Fibroblast of lung (primary cell): ENCODE measurements around the gene DUSP8.

Source experiments
- EZH2 ChIP-seq: IDR thresholded peaks from 2 replicates; pipeline ENCODE4 v1.5.1; 2012; ENCODE audit warnings: low read length, control low read depth, mild to moderate bottlenecking; ENCODE audit errors: missing control alignments
- TF ChIP-seq, protein P1 (sequence below), 2 donors: IDR thresholded peaks in 1 of 2; conservative IDR thresholded peaks in 1 of 2; 1 replicate in 1 of 2; 2 replicates in 1 of 2; pipeline ENCODE4 v1.5.1; 2011 to 2012; ENCODE audit warnings: low read length in 2 of 2, control low read depth in 1 of 2, inconsistent platforms in 1 of 2, low read depth in 1 of 2, mild to moderate bottlenecking in 1 of 2

DNA sequence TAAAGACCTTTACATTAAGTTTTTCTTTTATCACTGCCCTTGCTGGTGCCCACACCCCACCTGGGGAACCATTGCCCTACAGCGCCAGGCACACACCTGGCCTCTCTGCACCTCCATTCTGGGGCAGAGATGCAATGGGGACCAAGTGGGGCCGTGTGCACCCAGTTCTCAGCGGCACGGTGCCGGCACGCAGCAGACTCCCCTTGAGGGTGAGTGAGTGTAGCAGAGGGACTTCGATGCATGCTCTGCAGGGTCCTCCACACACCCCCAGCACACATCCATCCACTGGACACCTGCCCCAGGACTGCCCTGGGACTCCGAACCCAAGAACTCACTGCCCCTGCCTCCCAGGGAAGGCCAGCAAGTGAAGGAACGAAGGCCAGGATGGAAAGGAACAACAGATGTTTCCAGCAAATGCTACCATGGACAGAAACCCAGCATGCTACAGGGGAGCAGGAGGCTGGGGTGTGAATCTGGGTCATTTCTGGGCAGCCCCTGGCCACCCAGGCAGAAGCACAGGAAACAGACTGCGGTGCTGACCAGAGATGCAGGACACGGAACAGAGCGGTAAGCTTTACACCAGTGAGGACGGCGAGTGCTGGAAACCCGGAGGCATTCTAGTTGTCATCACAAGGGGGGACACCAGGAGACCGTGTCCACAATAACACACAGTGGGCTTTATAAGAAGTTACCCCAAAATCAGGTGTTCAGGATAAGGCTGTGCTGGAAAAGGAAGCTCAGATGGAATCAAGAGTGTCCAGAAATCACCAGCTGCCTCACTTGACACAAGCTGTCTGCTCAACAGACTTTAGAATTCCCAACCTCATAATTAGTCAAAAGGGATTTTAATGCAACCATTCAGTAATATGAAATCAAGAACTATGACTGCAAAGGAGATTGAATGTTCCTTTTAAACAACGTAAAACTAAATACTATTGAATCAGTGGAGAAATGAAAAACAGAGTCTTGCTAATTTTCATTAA, 52.8 kb downstream of the DUSP8 start:
- TF ChIP-seq, protein P1, sequence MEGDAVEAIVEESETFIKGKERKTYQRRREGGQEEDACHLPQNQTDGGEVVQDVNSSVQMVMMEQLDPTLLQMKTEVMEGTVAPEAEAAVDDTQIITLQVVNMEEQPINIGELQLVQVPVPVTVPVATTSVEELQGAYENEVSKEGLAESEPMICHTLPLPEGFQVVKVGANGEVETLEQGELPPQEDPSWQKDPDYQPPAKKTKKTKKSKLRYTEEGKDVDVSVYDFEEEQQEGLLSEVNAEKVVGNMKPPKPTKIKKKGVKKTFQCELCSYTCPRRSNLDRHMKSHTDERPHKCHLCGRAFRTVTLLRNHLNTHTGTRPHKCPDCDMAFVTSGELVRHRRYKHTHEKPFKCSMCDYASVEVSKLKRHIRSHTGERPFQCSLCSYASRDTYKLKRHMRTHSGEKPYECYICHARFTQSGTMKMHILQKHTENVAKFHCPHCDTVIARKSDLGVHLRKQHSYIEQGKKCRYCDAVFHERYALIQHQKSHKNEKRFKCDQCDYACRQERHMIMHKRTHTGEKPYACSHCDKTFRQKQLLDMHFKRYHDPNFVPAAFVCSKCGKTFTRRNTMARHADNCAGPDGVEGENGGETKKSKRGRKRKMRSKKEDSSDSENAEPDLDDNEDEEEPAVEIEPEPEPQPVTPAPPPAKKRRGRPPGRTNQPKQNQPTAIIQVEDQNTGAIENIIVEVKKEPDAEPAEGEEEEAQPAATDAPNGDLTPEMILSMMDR (conservative IDR thresholded peaks at IDR 0.05 in 1 of 2, IDR thresholded peaks at IDR 0.05 in 1 of 2; ENCODE audit: low read depth in 1 of 2, low read length in 2 of 2): no peak
- TF ChIP-seq EZH2: no peak
